Natural killer cell (primary cell): Measurements from ENCODE around the gene MBTPS2. TPM values are rescaled to one million over a fixed set of nuclear protein-coding genes. Genes with fewer than 3 reads are reported as not detected.

Experiments
- ATAC-seq, 3 donors: fragments of 150-1000 bp in 2 of 3; fragments of 200-7000 bp in 1 of 3; cut with Tn5 transposase; 1 replicate in 1 of 3; 2 replicates in 2 of 3; pipeline ENCODE4 v1.10.0; 2021; ENCODE audit warnings: mild to moderate bottlenecking in 2 of 3, moderate library complexity in 2 of 3
- DNase-seq, 2 donors: peaks; one replicate each; pipeline versions ENCODE4 v3.0.0 to v3.0.0-alpha.2; 2013 to 2021; ENCODE audit warnings: mixed read lengths in 1 of 2
- H3K27ac ChIP-seq: one replicate; pipeline ENCODE4 v1.5.1; 2013; ENCODE audit warnings: mild to moderate bottlenecking, low read length
- H3K27me3 ChIP-seq: one replicate; pipeline ENCODE4 v1.6.1; 2013; ENCODE audit warnings: low read length; ENCODE audit not compliant: control insufficient read depth, insufficient read depth
- H3K36me3 ChIP-seq: one replicate; pipeline ENCODE4 v1.6.1; 2013; ENCODE audit warnings: low read length; ENCODE audit not compliant: control insufficient read depth, insufficient read depth
- H3K4me1 ChIP-seq: one replicate; pipeline ENCODE4 v1.6.1; 2013; ENCODE audit warnings: low read length; ENCODE audit not compliant: control insufficient read depth, insufficient read depth
- H3K4me3 ChIP-seq: one replicate; pipeline ENCODE4 v1.5.1; 2013; ENCODE audit warnings: low read length
- H3K9me3 ChIP-seq: one replicate; pipeline ENCODE4 v1.6.1; 2013; ENCODE audit warnings: low read length; ENCODE audit not compliant: control insufficient read depth, insufficient read depth
- H3K27ac Mint-ChIP-seq, 2 donors: one replicate each; pipeline ENCODE4 v1.8.0; 2022; ENCODE audit warnings: mild to moderate bottlenecking in 2 of 2, mixed read lengths in 2 of 2, moderate library complexity in 1 of 2
- H3K27me3 Mint-ChIP-seq, 2 donors: one replicate each; pipeline ENCODE4 v1.8.0; 2022; ENCODE audit warnings: low read depth in 2 of 2, mixed read lengths in 2 of 2
- H3K36me3 Mint-ChIP-seq: one replicate; pipeline ENCODE4 v1.8.0; 2022; ENCODE audit warnings: mixed read lengths
- H3K4me1 Mint-ChIP-seq, 2 donors: one replicate each; pipeline ENCODE4 v1.8.0; 2022; ENCODE audit warnings: mixed read lengths in 2 of 2
- H3K4me3 Mint-ChIP-seq: one replicate; pipeline ENCODE4 v1.8.0; 2022; ENCODE audit warnings: mild to moderate bottlenecking, moderate library complexity, mixed read lengths
- H3K9me3 Mint-ChIP-seq, 2 donors: one replicate each; pipeline ENCODE4 v1.8.0; 2022; ENCODE audit warnings: mixed read lengths in 2 of 2
- CTCF ChIP-seq: fragments of 200-600 bp; IDR thresholded peaks from one replicate; pipeline ENCODE4 v1.8.0; 2022; ENCODE audit warnings: antibody characterized with exemption
- WGBS: methylation state at CpG from one replicate; pipeline ENCODE4 v1.1.7; 2013; ENCODE audit warnings: missing lambda C conversion rate; ENCODE audit not compliant: insufficient coverage; 5-methylcytosine and 5-hydroxymethylcytosine counted together
- intact Hi-C: fragments of 100-400 bp; cut with micrococcal nuclease; formaldehyde crosslinking; loops from one replicate; pipeline ENCODE4 v1.14.2; 2022
- total RNA-seq, 4 donors: library from RNA; stranded (reverse); fragments of 120-200 nt in 1 of 4; gene quantifications; one replicate each; pipeline versions ENCODE4 v1.2.3 to v1.2.4, GENCODE V29; 2013 to 2022

The MBTPS2 gene
- total RNA-seq, 3 donors from 2014 or later (not counting 1 experiment from before 2014, with no cell fraction given) = 5.0 to 7.5 (median 5.6) TPM

- Mint-ChIP-seq H3K27ac (no peak overlapping the region), H3K9me3 (no peaks in the 10 kb centered on the region), H3K27me3 (no peaks in the 10 kb centered on the region), H3K36me3 (no peaks in the 10 kb centered on the region), H3K4me1 (no peaks in the 10 kb centered on the region), H3K4me3 (no peak overlapping the region)
- intact Hi-C loops = no loop called here
- ATAC-seq (no peak), DNase-seq (no peak)
- Histone ChIP-seq H3K36me3 (no peaks in the 10 kb centered on the region), H3K27ac (no peak overlapping the region), H3K9me3 (no peaks in the 10 kb centered on the region), H3K4me3 (no peak overlapping the region), H3K27me3 (no peaks in the 10 kb centered on the region), H3K4me1 (no peaks in the 10 kb centered on the region)
- no peak for TF ChIP-seq CTCF
- WGBS = 80% methylated on average over 1 of the region's 5 CpGs
These were observed 43.8 kb downstream of the MBTPS2 start for GRCh38 chrX:21883258-21883657.

- DNase-seq (no peak), ATAC-seq (no peak)
- no peaks in the 10 kb centered on the region for H3K27me3 ChIP-seq
- no peak overlapping the region for H3K4me3 ChIP-seq
- no peak overlapping the region for H3K27ac Mint-ChIP-seq
- H3K27ac ChIP-seq = no peak overlapping the region
- no peaks in the 10 kb centered on the region for H3K4me1 ChIP-seq
- no peak for TF ChIP-seq CTCF
- intact Hi-C loops = no loop called here
- no peaks in the 10 kb centered on the region for H3K9me3 Mint-ChIP-seq
- H3K27me3 Mint-ChIP-seq = no peaks in the 10 kb centered on the region
- H3K4me1 Mint-ChIP-seq = no peaks in the 10 kb centered on the region
- no peaks in the 10 kb centered on the region for H3K9me3 ChIP-seq
- H3K36me3 ChIP-seq = no peaks in the 10 kb centered on the region
- no peaks in the 10 kb centered on the region for H3K36me3 Mint-ChIP-seq
- no peak overlapping the region for H3K4me3 Mint-ChIP-seq
- 86% methylated on average over 1 of the region's 1 CpG for WGBS
These were observed 46.2 kb downstream of the MBTPS2 start for GRCh38 chrX:21885568-21885967.

DNA sequence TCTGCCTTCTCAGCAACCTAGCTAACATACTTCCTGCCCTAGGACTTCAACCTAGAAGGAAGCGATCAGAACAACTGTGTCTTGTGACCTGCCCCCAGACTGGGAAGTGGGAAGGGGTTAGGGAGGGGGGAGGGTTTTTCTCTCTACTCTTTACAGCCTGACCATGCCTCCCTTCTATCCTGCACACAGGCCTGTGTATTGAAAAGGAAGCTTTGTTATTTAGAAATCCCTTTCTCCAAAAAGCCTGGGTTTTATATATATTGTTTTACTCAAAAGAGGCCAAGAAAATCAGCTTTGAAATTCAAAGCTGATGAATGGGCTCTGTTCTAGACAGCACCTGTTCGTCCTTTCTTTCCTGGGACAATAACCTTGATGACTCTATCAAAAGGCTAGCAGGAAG is 65.9 kb downstream of the MBTPS2 start:
- H3K4me1 ChIP-seq = no peaks in the 10 kb centered on the region
- no peaks in the 10 kb centered on the region for H3K36me3 ChIP-seq
- no peak for DNase-seq
- Mint-ChIP-seq H3K27ac (no peak overlapping the region), H3K9me3 (no peaks in the 10 kb centered on the region), H3K4me3 (no peak overlapping the region), H3K27me3 (no peaks in the 10 kb centered on the region), H3K4me1 (no peaks in the 10 kb centered on the region), H3K36me3 (peaks cover 6% of the 10 kb centered on the region)
- no peak for TF ChIP-seq CTCF
- intact Hi-C loops = no loop called here
- H3K4me3 ChIP-seq = no peak overlapping the region
- no peak overlapping the region for H3K27ac ChIP-seq
- 82% methylated on average over 1 of the region's 2 CpGs for WGBS
- H3K27me3 ChIP-seq = no peaks in the 10 kb centered on the region
- no peak for ATAC-seq
- H3K9me3 ChIP-seq = no peaks in the 10 kb centered on the region

- no peaks in the 10 kb centered on the region for H3K27me3 Mint-ChIP-seq
- H3K27ac Mint-ChIP-seq = no peak overlapping the region
- H3K4me1 Mint-ChIP-seq = no peaks in the 10 kb centered on the region
- H3K27me3 ChIP-seq = no peaks in the 10 kb centered on the region
- H3K36me3 ChIP-seq = no peaks in the 10 kb centered on the region
- TF ChIP-seq CTCF = no peak
- WGBS = 100% methylated on average over 1 of the region's 3 CpGs
- intact Hi-C loops = no loop called here
- no peak overlapping the region for H3K4me3 ChIP-seq
- no peak for ATAC-seq
- no peaks in the 10 kb centered on the region for H3K4me1 ChIP-seq
- peaks cover 6% of the 10 kb centered on the region for H3K36me3 Mint-ChIP-seq
- DNase-seq = no peak
- H3K9me3 ChIP-seq = no peaks in the 10 kb centered on the region
- no peak overlapping the region for H3K27ac ChIP-seq
- H3K9me3 Mint-ChIP-seq = no peaks in the 10 kb centered on the region
- no peak overlapping the region for H3K4me3 Mint-ChIP-seq
These were observed 66.5 kb downstream of the MBTPS2 start for GRCh38 chrX:21905953-21906352.
